Jurkat, Clone E6-1 (cell line): ENCODE data around the gene TGFBR3.

ENCODE experiments used
- DNase-seq: peaks from one replicate; pipeline ENCODE4 v3.0.0-alpha.2; 2011; ENCODE audit warnings: low read depth, low spot score
- H3K4me3 ChIP-seq: 2 replicates; pipeline ENCODE4 v1.5.1; 2011; ENCODE audit warnings: mild to moderate bottlenecking, low read length, control low read depth, moderate library complexity

TGFBR3 gene

DNA sequence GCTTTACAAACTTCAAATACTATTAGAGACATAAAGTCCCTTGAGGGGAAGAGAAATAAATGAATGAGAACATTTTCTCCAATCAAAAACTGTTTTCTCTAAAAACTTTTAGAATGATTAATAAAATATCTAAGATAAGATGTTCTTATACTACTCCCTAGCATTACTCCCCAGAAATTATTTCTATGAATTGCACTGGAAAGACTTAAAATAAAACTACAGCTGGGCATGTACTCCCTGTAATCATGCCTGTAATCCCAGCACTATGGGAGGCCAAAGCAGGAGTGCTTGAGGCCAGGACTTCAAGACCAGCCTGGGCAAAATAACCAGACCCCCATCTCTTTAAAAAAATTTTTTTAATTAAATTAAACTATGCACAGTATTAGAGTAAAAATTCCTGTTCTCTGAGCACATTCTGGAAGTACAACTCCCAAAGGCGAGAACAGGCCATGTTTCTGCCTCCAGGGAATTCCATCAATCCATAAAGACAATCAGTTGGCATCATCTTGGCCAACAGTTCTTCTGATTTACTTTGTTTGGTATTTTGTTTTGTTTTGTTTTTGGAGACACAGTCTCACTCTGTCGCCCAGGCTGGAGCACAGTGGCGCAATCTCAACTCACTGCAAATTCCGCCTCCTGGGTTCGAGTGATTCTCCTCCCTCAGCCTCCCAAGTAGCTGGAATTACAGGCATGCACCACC lies 77.9 kb downstream of the TGFBR3 start:
- no peak for DNase-seq

DNA sequence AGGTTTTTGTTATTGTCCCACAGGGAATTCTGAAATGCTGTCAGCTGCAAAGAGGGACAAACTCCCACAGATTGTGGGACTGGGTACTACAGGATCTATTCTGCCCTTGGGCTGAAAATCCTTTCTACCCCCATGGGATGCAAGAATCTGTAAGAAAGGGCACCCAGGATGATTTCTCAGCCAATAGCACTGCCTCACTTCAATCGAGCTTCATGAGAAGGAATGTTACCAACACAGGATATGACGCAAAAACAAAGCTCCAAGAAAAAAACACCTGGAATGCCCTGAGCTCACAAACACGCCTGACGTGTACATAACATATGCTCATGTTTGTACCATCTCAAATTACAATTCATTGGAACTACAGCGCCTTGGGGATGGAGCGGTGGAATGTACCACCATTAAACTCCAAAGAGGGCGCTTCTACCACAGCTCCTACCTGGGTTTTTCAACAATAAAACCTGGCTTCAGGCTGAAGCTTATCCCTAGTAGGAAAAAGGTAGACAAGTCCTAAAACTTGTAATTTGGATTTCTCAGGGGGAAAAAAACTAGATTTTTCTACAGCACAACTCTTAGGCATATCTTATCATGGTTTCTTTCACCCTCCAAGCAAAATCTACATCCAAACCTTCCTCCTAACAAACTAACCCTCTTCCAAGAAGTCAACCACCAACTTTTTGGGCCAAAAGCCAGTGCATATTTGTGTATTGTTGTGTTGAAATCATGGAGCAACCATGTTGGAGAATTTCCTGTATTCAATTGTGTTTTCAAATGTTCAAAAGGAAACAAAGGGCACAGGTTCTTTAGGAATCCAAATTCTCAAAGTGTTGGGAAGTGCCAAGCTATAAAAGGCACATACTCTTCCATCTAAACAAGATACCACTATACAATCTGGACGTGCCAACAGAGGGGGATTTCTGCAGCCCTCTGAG lies 78.9 kb downstream of the TGFBR3 start:
- no peak for DNase-seq
- no peak overlapping the region for H3K4me3 ChIP-seq

More for the DNA sequence above, 77.9 kb downstream of the TGFBR3 start:
- no peak overlapping the region for H3K4me3 ChIP-seq

DNA sequence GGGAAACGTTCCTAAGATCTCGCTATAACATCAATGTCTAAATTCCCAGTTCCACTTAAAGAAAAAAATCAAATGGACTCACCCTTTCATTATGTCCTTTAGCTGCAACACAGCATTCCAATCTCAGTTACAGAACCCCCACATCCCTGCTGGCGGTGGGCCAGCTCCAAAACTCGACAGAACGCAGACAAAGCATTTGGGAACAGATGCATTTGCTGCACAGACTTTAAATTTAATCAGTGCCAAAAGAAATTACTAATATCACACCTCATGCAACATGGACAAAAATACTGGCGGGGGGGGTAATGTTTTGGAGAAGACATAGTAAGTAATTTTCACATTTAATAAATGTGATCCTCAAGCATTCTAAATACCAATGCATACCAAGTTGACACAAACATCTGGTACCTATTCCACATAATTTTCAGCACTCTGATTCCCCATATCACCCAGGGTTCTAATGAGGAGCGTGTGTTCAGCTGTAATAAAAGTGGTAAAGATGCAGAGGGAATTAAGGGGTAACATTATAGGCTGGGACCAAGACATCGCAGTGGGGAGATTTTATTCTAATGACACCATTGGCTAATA lies 79.7 kb downstream of the TGFBR3 start:
- no peak for DNase-seq

DNA sequence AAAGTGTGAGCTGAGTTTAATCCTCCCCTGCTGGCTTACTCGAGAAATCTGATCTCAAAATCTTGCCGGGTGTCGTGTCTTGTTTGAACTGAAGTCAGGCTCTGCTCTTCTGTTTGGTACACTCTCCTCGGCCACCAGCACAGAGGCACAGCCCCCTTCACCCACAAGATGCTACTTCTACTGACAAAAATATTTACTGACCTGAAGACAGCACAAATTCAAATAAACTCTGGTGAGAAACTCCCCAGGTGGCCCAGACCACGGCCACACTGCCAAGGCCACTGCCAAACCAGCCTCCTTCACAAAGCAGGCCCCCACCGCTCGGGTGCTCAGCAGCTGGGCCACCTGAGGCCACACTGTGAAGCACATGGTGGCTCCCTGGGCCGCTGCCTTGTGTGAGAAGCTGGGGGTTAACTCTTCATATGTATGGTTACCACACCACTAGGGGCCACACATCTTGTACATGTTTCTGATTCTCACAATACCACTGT lies 80.6 kb downstream of the TGFBR3 start:
- DNase-seq, result no peak

More for the DNA sequence above, 79.7 kb downstream of the TGFBR3 start:
- no peak overlapping the region for H3K4me3 ChIP-seq

DNA sequence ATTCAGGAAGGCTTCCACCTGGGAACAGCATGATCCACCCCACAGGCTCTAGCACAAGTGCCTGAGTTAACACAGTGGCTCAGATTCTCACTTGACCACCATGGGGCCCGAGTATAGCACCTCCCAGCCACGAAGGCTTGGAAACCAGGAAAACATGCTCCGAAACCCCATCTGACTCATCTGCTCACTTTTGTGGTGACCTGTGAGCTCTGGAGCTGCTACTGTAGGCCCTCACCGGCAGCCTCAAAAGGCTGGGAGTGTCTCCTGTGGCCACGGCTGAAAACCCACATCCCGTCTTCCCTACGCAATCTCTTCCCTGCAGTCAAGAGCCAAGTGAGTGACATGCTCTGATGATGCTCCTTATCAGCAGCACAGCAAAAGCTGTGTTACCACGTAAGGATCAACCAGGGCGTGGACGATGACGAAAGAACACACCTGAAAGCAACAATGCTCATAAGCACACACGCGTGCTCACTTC lies 81.4 kb downstream of the TGFBR3 start:
- H3K4me3 ChIP-seq, result peak overlapping the region; percentile 20
- peak; percentile 92 for DNase-seq

More for the DNA sequence above, 80.6 kb downstream of the TGFBR3 start:
- H3K4me3 ChIP-seq, result no peak overlapping the region

DNA sequence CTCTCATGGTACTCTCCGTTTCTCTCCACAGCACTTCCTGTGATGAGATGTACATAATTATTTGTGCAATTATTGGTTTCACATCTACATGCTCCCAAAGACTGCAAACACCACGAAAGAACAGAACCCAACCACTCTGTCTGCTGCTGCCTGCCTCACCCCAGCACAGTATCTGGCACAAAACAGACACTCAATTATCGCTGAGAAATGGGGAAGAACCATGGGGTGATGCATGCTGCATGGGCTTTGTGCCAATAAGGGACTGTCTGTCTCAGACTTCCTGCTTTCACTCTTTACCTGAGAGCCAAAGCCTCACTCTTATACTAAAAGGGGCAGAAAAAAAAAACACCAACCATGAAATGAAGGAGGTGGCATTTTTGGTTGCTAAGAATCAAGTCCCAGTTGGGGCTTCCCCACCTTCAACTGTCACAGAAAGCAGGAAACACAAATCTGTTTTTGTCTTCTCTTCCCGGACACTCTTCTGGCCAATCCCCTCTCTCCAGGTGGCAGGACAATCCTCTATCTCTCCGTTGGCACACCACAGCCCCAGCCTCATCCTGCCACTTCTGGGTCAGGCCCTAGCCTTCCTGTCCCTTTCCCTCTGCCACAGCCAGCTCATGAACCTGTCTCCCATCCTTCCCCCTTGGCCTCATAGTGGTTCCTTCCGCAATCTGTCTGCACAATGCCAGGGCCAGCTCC lies 82.0 kb downstream of the TGFBR3 start:
- H3K4me3 ChIP-seq, result peak overlapping the region; percentile 20
- peak; percentile 51 for DNase-seq

DNA sequence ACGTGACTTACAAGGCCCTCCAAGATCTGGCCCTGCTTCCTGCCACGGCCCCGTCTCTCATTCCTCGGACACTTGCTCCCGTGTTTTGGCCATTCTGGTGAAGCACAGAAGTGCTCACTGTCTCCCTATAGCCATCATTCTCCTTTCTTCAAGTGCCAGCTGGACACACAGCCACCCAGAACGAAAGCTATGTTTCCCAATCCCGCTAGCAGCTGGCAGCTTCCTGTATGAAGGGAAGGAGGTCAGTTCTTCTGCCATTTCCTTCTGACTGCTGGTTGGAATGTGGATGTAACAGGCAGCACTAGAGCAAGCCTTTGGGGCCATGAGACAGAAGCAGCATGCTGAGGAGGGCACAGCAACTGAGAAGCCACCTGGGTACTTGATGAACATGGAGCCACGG lies 82.8 kb downstream of the TGFBR3 start:
- no peak overlapping the region for H3K4me3 ChIP-seq
- no peak for DNase-seq

DNA sequence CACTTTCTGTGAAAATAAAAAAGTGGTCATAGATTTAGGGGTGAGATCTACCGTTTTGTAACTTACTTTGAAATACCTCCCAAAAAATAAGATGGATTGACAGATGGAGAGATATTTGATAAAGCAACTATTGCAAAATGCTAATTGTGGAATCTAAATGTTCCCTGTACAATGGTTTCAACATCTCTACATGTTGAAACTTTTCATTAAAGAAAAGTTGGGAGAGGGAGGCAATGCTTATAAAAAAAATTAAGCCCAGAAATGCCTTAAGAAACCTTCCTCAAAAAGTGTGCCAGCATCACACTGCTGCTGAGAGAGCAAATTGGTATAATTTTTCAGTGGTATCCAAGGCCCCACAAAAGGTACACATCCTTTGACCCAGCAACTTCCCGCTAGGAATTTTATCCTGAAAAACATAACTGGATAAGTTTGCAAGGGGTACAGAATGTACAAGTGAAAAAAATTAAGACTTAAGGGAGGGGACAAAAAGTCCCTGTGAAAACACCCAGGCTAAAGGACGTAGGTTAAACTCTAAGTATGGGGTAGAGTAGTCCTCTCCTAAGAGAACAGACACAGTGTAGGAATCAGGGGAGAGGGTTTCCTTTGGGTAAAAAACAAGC lies 84.3 kb downstream of the TGFBR3 start:
- DNase-seq, result no peak
- H3K4me3 ChIP-seq, result no peak overlapping the region

DNA sequence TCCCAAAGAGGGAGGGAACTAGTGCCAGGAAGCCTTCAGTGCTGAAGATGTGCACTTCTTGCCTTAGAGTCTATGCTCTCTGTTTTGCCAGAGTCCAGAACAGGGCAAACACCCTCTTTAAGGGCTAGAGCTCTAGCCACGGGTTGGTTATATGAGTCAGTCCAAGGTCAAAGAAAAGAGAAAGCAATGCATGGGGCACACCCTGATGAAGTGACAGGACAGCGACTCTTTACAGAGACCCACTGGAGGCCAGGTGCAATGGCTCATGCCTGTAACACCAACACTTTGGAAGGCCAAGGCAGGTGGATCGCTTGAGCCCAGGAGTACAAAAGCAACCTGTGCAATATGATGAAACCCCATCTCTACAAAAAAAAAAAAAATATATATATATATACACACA lies 86.1 kb downstream of the TGFBR3 start:
- no peak overlapping the region for H3K4me3 ChIP-seq
- no peak for DNase-seq

DNA sequence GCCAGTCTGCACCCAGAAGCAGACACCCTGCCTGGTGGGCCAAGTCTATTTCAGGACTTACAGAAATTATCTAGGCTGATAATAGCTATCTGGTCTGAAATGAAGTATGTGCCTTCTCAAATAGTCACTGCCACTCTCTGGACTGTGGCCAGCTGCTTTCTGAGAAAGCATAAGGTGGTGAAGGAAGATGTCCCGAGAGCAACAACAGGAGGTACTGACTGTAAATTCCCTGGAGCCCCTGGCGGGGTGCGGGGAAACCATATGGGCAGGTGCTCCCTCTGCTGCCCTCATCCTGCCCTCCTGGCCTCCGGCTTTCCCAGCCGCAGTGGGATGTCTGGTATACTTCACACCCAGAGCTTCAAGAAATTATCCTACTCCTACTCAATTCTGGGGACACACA lies 86.8 kb downstream of the TGFBR3 start:
- no peak overlapping the region for H3K4me3 ChIP-seq
- DNase-seq, result no peak

DNA sequence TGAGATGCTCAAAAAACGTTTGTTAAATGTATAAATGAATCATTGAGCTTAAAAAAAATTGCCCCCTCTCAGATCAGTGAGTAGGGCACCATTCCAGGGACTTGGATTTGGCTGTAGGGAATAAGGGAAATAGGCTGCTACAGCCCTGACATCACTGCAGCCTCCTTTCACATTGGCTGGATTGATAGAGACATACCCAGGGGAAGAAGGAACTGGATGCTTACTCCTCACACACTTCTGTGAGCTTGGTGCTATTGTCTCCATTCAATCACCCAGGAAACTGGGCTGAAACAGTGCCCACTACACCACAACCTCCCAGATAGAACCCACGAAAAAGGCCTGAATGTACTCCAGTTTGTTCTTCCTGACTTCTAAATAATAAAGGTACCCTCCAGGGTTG lies 87.2 kb downstream of the TGFBR3 start:
- no peak for DNase-seq

DNA sequence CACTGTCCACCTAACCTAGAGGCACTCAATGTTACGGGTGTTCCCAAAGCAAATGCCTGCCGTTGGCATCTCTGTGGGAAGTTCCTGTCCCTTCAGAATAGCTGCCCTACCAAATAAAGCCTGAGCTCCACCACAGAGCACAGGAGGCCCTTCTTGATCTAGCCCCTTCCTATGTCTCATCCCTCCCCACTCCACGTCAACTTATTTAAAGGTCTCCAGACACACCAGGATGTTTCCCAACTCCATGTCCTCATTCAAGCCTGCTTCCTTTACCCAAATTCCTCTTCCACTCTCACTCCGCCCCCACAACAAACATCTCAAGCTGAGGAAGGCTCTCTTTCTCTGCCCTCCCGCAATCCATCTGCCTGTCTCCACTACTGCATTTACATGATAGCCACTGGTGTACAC lies 87.7 kb downstream of the TGFBR3 start:
- no peak overlapping the region for H3K4me3 ChIP-seq
- no peak for DNase-seq

More for the DNA sequence above, 87.2 kb downstream of the TGFBR3 start:
- H3K4me3 ChIP-seq, result no peak overlapping the region

DNA sequence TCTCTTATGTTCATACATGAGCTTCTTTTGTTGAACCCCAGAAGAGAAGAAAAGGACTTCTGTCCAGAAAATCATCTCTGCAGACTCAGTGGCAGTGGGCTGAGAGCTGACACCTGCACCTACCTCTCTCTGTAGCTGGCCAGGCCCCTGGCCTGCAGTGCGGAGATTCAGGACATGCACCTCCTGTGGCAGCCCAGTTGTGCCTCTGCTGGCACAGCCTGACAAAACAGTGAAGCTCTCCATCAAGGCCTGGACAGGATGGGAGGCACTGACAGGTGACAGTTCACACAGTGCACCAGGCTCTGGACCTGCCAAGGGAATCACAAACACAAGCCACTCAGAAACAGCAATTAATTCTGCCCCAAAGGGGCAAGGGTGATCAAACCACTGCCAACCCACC lies 88.8 kb downstream of the TGFBR3 start:
- H3K4me3 ChIP-seq, result no peak overlapping the region
- DNase-seq, result no peak

DNA sequence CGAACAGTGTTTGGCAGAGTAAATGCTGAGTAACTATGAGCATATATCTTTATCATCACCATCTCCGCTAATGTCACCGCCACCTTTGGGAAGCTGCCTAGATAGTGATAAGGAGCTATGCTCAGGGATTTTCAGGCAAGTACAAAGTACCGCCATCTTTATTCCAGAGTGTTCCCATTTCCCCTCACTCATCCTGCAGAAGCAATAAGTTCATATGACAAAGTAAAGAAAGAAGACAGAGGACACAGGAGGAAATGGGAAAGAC lies 89.6 kb downstream of the TGFBR3 start:
- no peak for DNase-seq
- H3K4me3 ChIP-seq, result no peak overlapping the region

DNA sequence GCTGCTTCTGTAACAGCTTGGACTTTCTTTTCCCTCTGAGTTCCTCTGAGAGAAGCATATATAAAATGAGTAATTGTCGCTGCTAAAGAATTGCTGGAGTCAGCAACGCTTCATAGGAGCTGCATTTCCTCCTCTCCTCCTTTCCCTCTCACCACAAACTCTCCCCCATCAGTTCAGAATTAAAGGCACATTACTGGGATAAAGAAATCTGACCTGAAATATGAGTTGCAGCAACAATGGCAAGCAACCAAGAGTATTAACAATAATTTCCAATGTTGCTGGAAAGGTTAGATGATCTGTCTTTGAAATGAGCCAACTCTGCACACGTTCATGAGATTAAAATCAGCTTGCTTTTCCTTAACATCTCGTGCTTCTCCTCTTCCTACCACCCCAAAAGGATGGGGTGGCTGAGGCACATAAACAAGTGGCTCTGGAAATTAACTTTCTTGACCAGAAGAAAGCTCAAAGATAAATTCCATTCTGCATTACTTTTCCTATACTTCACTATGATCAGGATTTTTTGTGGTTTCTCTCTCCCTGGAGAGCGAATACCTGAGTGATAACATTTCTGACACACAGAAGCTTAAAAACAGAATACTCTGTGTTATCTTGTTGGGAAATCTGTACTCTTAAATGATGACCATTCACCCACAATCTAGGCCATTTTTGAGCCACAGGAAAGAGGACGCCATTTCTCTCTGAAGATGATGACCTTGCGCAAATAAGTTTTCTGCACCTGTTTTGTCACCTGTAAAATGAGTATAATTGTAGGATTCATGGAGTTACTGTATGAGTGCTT lies 90.2 kb downstream of the TGFBR3 start:
- DNase-seq, result no peak
- no peak overlapping the region for H3K4me3 ChIP-seq

DNA sequence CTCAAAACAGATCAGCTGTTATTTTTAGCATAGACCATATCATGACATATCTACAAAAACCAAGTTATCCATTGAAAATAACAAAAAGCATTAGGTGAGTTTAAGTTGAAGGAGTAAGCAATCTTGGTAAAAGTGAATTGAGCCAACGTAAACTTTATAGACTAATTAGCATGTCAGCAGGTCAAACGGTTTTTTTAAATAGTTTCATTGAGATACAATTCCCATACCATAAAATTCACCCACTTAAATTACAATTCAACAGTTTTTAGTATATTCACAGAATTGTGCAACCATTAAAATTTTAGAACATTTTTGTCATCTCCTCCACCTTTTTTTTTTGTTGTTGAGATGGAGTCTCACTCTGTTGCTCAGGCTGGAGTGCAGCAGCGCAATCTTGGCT lies 92.1 kb downstream of the TGFBR3 start:
- H3K4me3 ChIP-seq, result no peak overlapping the region
- no peak for DNase-seq

DNA sequence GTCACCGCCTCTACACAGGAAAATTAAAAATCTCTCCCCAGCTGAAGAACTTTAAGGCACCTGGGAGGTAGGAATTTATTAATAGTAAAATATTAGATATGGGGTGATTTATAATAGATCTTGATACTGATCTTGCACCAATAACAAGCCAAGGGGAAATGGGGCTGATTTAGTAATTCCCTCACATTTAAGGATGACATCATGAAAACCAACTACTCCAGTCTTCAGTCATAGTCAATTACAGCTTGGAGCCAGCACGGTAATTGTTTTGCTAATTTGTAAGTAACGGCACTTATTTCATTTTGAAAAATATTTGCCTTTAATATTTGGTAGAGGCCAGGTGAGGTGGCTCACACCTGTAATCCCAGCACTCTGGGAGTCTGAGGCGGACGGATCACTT lies 92.8 kb downstream of the TGFBR3 start:
- H3K4me3 ChIP-seq, result no peak overlapping the region
- no peak for DNase-seq

DNA sequence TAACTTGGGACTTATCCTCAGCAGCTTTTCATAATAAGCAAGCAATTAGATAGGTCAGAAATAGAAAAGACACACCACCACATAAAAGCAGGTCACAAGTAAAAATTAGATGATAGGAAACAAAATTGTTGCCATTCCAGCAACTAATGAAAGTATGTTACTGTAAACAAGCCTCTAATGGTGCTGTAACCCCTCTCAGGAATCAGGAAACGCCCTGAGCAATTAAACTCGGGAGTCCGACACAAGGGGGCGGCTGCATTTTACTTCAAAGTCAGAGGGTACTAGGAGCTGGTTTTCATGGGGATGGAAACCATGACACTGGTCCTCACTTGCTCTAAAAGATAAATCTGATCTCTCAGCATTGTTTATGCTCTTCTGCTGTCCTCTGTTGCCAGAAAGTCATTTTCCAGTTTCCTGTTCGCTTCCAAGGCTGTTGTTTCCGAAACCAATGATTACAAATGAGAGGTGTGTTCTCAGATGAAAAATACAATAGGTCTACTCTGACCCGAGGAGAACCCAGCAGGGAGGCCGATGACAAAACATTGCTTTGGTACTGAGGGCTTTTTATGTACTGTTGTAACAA lies 93.4 kb downstream of the TGFBR3 start:
- DNase-seq, result no peak
- H3K4me3 ChIP-seq, result no peak overlapping the region
